NOMO-1 treated with DMSO at 0.1 percent for 48 hours (cell line): ENCODE data around the gene PALD1.
A peak's percentile ranks its signal among the peaks of the same experiment; 100 is the strongest.

Experiments used
- DNase-seq: peaks from one replicate; lab custom pipeline; 2025; ENCODE audit not compliant: unreplicated experiment; lab: John Stamatoyannopoulos, UW

PALD1 gene

GRCh38 chr10:70587045-70587658 lies 108.6 kb downstream of the PALD1 start:
- no peak for DNase-seq

- DNase-seq, result peak; percentile 41
Measured at GRCh38 chr10:70588255-70588654, 109.7 kb downstream of the PALD1 start.

GRCh38 chr10:70588859-70589570 lies 110.4 kb downstream of the PALD1 start:
- DNase-seq, result peak; percentile 56

GRCh38 chr10:70589762-70590654 lies 111.4 kb downstream of the PALD1 start:
- DNase-seq, result no peak

GRCh38 chr10:70590655-70591416 lies 112.3 kb downstream of the PALD1 start:
- DNase-seq, result no peak

GRCh38 chr10:70592186-70592735 lies 113.7 kb downstream of the PALD1 start:
- DNase-seq, result no peak

- no peak for DNase-seq
Measured at GRCh38 chr10:70592746-70593512, 114.4 kb downstream of the PALD1 start.

- no peak for DNase-seq
Measured at GRCh38 chr10:70593513-70593890, 114.9 kb downstream of the PALD1 start.

- DNase-seq, result no peak
Measured at GRCh38 chr10:70594161-70594560, 115.6 kb downstream of the PALD1 start.

GRCh38 chr10:70595566-70596016 lies 117.0 kb downstream of the PALD1 start:
- DNase-seq, result no peak

- DNase-seq, result no peak
Measured at GRCh38 chr10:70596110-70596798, 117.7 kb downstream of the PALD1 start.

GRCh38 chr10:70596860-70597809 lies 118.6 kb downstream of the PALD1 start:
- DNase-seq, result no peak

GRCh38 chr10:70597856-70598815 lies 119.6 kb downstream of the PALD1 start:
- DNase-seq, result no peak

- no peak for DNase-seq
Measured at GRCh38 chr10:70598857-70599295, 120.3 kb downstream of the PALD1 start.

- DNase-seq, result no peak
Measured at GRCh38 chr10:70599319-70599718, 120.8 kb downstream of the PALD1 start.

- DNase-seq, result no peak
Measured at GRCh38 chr10:70599791-70600190, 121.2 kb downstream of the PALD1 start.
